ENCODE data around the gene PGAP1. TPM values are rescaled to one million over a fixed set of nuclear protein-coding genes. Genes with fewer than 3 reads are reported as not detected.

PGAP1 gene
- total RNA-seq, 1 experiment from 2014 or later: 5.8 TPM

DNA sequence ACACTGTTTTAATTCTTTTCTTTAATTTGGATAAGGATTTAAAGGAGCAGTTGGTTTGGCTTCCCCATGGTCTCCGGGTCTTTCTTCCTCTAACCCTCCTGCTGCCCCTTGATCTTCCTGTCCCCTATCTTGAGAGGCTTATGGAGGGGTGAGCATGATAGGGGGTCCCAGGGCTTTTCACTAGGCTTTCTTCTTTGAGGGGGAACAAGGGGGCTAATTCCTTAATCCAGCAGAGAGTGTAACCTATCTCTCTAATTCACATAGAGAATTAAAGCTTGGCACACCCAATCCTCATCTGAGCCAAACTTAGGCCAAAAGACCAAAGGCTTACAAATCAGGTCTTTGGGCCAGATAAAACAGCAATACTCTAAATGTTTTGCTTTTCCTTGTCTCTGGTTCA is 95.8 kb downstream of the PGAP1 start:
- H3K4me3 Mint-ChIP-seq (ENCODE audit: low read depth, unreplicated experiment): no peak overlapping the region
- no peaks in the 10 kb centered on the region for H3K9me3 Mint-ChIP-seq (ENCODE audit: low read depth, unreplicated experiment)
- intact Hi-C loops (cut with micrococcal nuclease; ENCODE audit: unreplicated experiment): no loop called here
- no peaks in the 10 kb centered on the region for H3K36me3 Mint-ChIP-seq (ENCODE audit: insufficient read depth, unreplicated experiment)
- no TSS peak for BruUV-seq (replicated peaks)
- H3K4me1 Mint-ChIP-seq (ENCODE audit: low read depth, unreplicated experiment): no peaks in the 10 kb centered on the region
- DNase-seq: no peak
- H3K27me3 Mint-ChIP-seq (ENCODE audit: unreplicated experiment): no peaks in the 10 kb centered on the region
- CTCF ChIA-PET: no interaction called here
- no peak overlapping the region for H3K27ac Mint-ChIP-seq (ENCODE audit: unreplicated experiment)
- TF ChIP-seq, protein P1, sequence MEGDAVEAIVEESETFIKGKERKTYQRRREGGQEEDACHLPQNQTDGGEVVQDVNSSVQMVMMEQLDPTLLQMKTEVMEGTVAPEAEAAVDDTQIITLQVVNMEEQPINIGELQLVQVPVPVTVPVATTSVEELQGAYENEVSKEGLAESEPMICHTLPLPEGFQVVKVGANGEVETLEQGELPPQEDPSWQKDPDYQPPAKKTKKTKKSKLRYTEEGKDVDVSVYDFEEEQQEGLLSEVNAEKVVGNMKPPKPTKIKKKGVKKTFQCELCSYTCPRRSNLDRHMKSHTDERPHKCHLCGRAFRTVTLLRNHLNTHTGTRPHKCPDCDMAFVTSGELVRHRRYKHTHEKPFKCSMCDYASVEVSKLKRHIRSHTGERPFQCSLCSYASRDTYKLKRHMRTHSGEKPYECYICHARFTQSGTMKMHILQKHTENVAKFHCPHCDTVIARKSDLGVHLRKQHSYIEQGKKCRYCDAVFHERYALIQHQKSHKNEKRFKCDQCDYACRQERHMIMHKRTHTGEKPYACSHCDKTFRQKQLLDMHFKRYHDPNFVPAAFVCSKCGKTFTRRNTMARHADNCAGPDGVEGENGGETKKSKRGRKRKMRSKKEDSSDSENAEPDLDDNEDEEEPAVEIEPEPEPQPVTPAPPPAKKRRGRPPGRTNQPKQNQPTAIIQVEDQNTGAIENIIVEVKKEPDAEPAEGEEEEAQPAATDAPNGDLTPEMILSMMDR (IDR thresholded peaks at IDR 0.05; ENCODE audit: unreplicated experiment): no peak

DNA sequence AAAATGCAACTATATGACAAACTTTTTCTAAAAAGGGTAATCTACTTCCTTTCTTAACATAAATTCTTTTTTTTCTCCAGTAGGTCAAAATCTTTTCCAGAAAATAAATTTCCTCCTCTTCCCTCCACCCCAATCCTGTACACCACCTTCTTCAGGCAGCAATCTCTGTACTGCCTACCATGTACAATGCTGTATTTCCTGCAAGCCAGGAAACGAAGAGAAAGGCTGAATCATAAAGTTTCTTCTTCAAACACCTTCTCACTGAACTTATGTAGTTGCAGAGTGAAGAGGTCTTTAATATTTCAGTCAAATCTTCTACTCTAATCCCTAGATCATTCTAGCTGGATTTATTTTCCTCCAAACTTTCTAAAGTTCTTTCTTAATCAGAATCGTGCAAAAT is 99.2 kb downstream of the PGAP1 start:
- no peak for DNase-seq
- peaks cover 16% of the 10 kb centered on the region for H3K4me1 Mint-ChIP-seq (ENCODE audit: low read depth, unreplicated experiment)
- no TSS peak for BruUV-seq (replicated peaks)
- H3K27ac Mint-ChIP-seq (ENCODE audit: unreplicated experiment): no peak overlapping the region
- TF ChIP-seq, protein P1 (IDR thresholded peaks at IDR 0.05; ENCODE audit: unreplicated experiment): no peak
- CTCF ChIA-PET: interaction anchor here (0.6 kb wide), 1 partner anchor 583 kb away, joined by 5 read pairs; no protein-coding TSS in a partner anchor
- intact Hi-C loops (cut with micrococcal nuclease; ENCODE audit: unreplicated experiment): no loop called here
- no peaks in the 10 kb centered on the region for H3K36me3 Mint-ChIP-seq (ENCODE audit: insufficient read depth, unreplicated experiment)
- no peaks in the 10 kb centered on the region for H3K9me3 Mint-ChIP-seq (ENCODE audit: low read depth, unreplicated experiment)
- no peaks in the 10 kb centered on the region for H3K27me3 Mint-ChIP-seq (ENCODE audit: unreplicated experiment)
- H3K4me3 Mint-ChIP-seq (ENCODE audit: low read depth, unreplicated experiment): no peak overlapping the region

DNA sequence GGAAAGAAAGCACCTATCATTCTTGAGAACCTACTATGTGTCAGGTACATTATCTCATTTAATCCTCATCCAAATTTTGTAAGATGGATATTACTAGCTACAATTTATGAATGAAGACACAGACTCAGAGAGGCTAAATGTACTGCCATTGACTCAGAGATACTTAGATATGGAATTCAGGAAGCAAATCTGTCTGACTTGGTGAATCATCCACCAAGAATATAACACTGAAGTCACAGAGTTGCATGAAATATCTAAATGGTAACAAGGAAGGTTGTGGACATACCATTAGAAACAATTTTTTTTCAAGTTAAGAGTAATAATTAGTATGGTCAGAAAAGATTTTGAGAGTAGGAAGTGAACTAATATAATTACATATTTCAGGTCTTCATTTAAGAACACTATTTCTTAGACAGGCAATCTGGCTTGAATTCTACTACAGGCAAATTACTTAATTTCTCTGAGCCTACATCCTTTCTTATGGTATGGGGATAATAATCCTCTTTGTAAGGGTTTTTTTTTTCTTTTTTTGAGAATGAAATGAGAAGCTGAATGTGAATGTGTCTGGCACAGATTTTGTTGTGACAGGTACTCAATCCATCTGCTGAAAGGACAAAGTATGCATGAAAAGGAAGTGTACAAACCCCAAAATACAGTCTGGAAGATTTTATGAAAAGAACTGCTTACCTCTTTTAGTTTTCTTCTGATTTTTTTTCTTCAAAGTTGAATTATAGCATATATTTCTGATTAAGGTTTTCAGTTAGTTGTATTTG is 102.6 kb downstream of the PGAP1 start:
- intact Hi-C loops (cut with micrococcal nuclease; ENCODE audit: unreplicated experiment): no loop called here
- H3K27ac Mint-ChIP-seq (ENCODE audit: unreplicated experiment): peak overlapping the region; percentile 33
- CTCF ChIA-PET: interaction anchor here (0.7 to 1.0 kb wide), 3 partner anchors 14 to 671 kb away, joined by 3 to 4 read pairs (median 4); partner anchors contain the start of gene GTF3C3
- no peaks in the 10 kb centered on the region for H3K36me3 Mint-ChIP-seq (ENCODE audit: insufficient read depth, unreplicated experiment)
- no peak overlapping the region for H3K4me3 Mint-ChIP-seq (ENCODE audit: low read depth, unreplicated experiment)
- BruUV-seq (replicated peaks): no TSS peak
- H3K27me3 Mint-ChIP-seq (ENCODE audit: unreplicated experiment): no peaks in the 10 kb centered on the region
- no peaks in the 10 kb centered on the region for H3K9me3 Mint-ChIP-seq (ENCODE audit: low read depth, unreplicated experiment)
- DNase-seq: no peak
- H3K4me1 Mint-ChIP-seq (ENCODE audit: low read depth, unreplicated experiment): peaks cover 16% of the 10 kb centered on the region
- TF ChIP-seq, protein P1 (IDR thresholded peaks at IDR 0.05; ENCODE audit: unreplicated experiment): no peak

DNA sequence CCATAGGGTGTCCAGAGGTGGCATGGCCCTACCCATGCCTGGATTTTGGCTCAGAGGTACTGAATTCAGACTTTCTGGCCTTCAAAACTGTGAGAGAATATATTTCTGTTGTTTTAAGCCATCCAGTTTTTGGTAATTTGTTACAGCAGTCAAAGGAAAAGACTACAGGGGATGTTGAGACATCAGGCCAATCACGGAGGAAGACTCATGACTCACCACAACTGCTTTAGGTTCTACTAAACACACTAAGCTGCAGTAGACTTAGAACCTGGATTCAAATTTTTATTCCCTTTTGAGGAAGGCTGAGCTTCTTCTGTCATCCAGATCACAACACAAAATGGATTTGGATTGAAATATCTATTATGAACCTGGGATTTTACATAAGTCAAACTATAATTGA is 105.3 kb downstream of the PGAP1 start:
- TF ChIP-seq, protein P1 (IDR thresholded peaks at IDR 0.05; ENCODE audit: unreplicated experiment): no peak
- Mint-ChIP-seq H3K4me1 (ENCODE audit: low read depth, unreplicated experiment) (peaks cover 16% of the 10 kb centered on the region), H3K27me3 (ENCODE audit: unreplicated experiment) (no peaks in the 10 kb centered on the region), H3K9me3 (ENCODE audit: low read depth, unreplicated experiment) (no peaks in the 10 kb centered on the region), H3K4me3 (ENCODE audit: low read depth, unreplicated experiment) (no peak overlapping the region), H3K27ac (ENCODE audit: unreplicated experiment) (no peak overlapping the region), H3K36me3 (ENCODE audit: insufficient read depth, unreplicated experiment) (no peaks in the 10 kb centered on the region)
- no peak for DNase-seq
- CTCF ChIA-PET: no interaction called here
- no TSS peak for BruUV-seq (replicated peaks)
- intact Hi-C loops (cut with micrococcal nuclease; ENCODE audit: unreplicated experiment): no loop called here

Measured in Calu3 (cell line).